NK-92 (cell line): Measurements from ENCODE around the gene GRAP.
"Not testable (repeated sequence)": the region's sequence is repeated elsewhere in the genome, so short reads cannot be mapped to it uniquely, and the experiment has no call there.

ENCODE experiments used
- DNase-seq: peaks from one replicate; lab custom pipeline; 2025; ENCODE audit not compliant: unreplicated experiment; lab: John Stamatoyannopoulos, UW

GRAP gene

GRCh38 chr17:19046782-19047375 lies at the start of gene GRAP:
Gene GRAP, minus strand, starts transcription at chr17:19046957. Its CDS starts 31 bp downstream, at chr17:19046926.
- not testable (repeated sequence) for DNase-seq

GRCh38 chr17:19093684-19094438 lies 47.1 kb upstream of the GRAP start:
- DNase-seq, result not testable (repeated sequence)

- not testable (repeated sequence) for DNase-seq
Measured at GRCh38 chr17:19092737-19093683, 46.3 kb upstream of the GRAP start.

DNA sequence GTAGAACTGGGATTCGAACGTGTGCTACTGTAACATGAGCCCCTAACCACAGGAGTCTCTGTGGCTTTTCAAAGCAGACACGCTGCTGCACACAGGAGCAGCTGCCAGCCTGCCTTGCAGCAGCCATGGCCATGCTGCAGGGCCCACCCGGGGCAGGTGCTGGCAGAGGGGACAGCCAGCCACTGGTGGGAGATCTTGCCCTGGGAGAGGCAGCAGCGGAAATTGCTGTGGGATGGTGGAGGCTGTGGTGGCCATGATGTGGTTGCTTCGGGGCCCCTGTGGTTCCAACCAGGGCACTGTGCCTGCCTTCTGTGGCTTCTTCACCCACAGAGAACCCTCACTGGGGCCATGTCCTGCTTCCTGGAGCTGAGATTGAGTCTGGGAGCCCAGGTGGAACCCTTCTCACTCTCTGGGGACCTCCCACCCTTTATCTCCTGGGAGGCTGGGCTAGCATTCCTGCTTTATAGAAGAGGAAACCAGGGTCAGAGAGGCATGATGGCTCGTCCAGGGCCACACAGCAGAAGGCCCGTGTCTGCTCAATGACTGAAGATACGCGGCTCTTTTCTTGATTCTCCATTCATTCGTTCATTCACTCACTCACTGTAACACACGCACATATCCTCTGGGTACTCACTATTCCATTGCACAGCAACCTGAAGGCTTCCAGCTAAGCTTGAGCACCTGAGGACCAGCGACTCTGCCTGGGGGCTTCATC lies 43.5 kb upstream of the GRAP start:
- DNase-seq, result not testable (repeated sequence)

DNA sequence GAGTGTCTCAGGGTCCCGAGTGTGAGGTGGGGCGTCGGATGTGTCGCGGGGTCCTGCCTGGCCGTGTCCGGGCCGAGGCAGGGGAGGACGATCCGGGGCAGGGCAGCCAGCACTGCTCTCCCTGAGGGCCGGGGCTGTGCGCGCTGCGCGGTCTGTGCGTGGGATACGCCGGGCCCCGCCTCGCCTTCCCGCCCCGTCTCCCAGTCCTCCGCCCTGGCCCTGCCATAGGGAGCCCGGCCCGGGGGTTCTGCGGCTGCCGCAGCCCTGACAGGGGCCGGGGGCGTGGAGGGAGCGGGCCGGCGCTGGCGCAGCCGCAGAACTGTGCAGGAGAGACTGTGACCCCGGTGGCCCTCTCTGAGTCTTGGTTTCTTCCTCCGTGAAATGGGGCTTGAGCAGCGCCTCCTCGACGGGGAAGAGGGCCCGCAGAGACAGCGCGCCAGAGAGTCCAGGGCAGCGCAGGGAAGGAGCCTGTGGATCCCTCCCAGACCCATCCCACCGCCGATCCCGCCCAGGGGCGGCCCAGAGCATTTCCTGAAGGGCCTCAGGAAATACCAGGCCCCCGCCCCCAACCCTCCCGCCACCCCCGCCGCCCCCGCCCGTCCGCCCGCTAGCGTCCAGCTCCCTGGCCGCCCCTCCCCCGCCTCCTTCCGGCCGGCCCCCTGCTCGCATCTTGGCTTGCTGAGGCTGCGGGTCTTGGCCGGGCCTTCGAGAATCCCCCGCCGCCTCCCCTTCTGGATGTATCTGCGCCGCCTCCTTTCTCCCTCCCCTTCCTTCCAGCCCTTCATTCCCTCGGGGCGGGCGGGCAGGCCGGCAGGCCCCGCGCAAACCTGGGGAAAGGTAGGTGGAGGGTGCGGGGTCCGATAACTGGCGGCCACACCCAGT lies 42.3 kb upstream of the GRAP start:
- DNase-seq, result not testable (repeated sequence)

GRCh38 chr17:19077386-19077785 lies 30.6 kb upstream of the GRAP start:
- not testable (repeated sequence) for DNase-seq

GRCh38 chr17:19076398-19077192 lies 29.8 kb upstream of the GRAP start:
- DNase-seq, result not testable (repeated sequence)

GRCh38 chr17:19070318-19071168 lies 23.8 kb upstream of the GRAP start:
- DNase-seq, result not testable (repeated sequence)

GRCh38 chr17:19064378-19064777 lies 17.6 kb upstream of the GRAP start:
- DNase-seq, result not testable (repeated sequence)

DNA sequence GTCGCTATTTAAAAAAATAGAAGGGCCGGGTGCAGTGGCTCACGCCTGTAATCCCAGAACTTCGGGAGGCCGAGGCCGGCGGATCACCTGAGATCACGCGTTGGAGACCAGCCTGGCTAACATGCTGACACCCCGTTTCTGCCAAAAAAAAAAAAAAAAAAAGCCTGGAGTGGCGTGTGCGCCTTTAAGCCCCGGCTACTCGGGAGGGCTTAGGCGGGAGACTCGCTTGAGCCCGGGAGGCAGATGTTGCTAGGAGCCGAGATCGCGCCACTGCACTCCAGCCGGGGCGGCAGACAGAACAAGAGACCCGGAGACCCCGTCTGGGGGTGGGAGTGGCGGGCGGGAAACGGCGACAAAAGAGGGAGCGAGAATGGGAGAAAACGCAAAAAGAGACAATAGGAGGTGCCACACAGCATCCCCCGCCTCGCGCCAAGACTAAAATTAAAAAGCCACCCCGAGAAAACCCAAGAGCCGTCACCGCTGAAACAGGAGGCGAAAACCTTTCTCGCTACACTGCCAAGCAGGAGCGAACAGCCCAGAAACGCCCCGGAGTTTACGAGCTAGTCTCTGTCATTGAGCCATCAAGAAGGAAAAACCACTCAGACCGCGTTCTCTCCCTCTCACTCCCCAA lies 16.7 kb upstream of the GRAP start:
- not testable (repeated sequence) for DNase-seq

- not testable (repeated sequence) for DNase-seq
Measured at GRCh38 chr17:19062718-19063325, 16.1 kb upstream of the GRAP start.

- not testable (repeated sequence) for DNase-seq
Measured at GRCh38 chr17:19062009-19062717, 15.4 kb upstream of the GRAP start.

DNA sequence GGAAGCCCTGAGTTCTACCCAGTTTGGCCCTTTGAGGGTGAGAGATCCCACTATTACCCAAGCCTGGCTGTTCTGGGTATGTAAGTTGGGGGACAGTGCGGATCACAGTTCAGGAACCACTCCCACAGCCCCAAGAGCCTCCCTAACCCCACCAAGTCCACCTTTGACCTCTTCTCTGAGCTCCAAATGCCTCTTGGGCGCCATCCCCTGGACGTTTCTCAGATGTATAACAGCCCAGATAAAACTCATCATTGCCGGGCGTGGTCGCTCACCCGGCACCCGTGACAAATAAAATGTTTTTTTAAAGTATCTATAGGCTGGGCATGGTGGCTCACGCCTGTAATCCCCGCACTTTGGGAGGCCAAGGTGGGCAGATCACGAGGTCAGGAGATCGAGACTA lies 8.7 kb upstream of the GRAP start:
- not testable (repeated sequence) for DNase-seq

DNA sequence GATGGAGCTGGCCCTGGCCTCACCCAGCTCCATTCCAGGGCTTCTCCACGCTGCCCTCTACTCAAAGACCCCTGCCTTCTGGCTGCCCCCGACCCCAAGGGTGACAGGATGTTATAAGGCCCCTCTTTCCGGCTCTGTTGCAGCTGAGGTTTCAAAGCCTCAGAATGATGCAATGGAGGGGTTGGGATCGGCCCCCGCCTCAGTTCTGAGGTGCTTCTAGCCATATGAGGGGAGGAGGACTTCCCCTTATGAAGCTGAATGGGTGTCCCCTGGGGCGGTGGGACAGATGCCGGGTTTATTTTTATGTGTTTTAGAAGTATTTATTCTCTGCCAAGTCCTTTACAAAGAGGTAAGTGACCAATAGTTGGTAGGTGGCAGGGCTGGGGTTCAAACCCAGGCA lies 2.1 kb upstream of the GRAP start:
- not testable (repeated sequence) for DNase-seq

DNA sequence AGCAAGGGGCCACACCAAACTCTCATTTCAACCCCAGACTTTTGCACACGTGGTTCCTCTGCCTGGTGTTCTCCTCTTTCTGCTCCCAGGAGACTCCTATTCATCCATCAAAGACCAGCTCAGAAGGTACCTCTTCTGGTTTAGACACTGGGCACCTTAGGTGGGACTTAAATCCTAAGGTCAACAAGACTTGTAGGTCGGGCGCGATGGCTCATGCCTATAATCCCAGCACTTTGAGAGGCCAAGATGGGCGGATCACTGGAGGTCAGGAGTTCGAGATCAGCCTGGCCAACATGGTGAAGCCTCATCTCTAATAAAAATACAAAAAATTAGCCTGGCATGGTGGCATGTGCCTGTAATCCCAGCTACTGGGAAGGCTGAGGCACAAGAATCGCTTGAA lies 753 bp upstream of the GRAP start:
- not testable (repeated sequence) for DNase-seq

GRCh38 chr17:19044643-19045042 lies 2.1 kb downstream of the GRAP start:
- DNase-seq, result not testable (repeated sequence)
